HCT116 (cell line): ENCODE results near the gene EBI3. TPM values are rescaled to one million over a fixed set of nuclear protein-coding genes. Genes with fewer than 3 reads are reported as not detected.

ENCODE experiments used
- ATAC-seq: fragments of 200-7000 bp; cut with Tn5 transposase; 2 replicates; pipeline ENCODE4 v1.9.1; 2020; ENCODE audit warnings: mild to moderate bottlenecking, moderate library complexity
- BruUV-seq: library from RNA; stranded (reverse); fragments of 400-500 nt; replicated peaks from 2 replicates; lab custom pipeline; 2021; lab: Mats Ljungman, UMichigan
- CTCF ChIA-PET: fragments of 300-600 bp; sonication (Branson Sonifier 250); formaldehyde crosslinking; loops from one replicate; lab custom pipeline; 2021; ENCODE audit warnings: antibody characterized with exemption; lab: Charles Lee
- POLR2A ChIA-PET: fragments of 300-600, 350-600 bp; sonication (Branson Sonifier 250); formaldehyde crosslinking; loops from one replicate; lab custom pipeline; 2021; ENCODE audit warnings: antibody characterized with exemption; lab: Charles Lee
- RAD21 ChIA-PET, 2 experiments: fragments of 300-600 bp; sonication (Branson Sonifier 250); formaldehyde crosslinking; loops; one replicate each; lab custom pipeline; 2023; ENCODE audit warnings: low total read pairs in 2 of 2; ENCODE audit not compliant: uncharacterized antibody in 2 of 2, unreplicated experiment in 2 of 2, low non-redundant PET in 1 of 2; lab: Charles Lee
- DNase-seq: peaks from one replicate; pipeline ENCODE4 v3.0.0-alpha.2; 2010; ENCODE audit warnings: low read depth, low spot score
- H2AFZ ChIP-seq: fragments of 200-600 bp; shearing (Covaris generic), sonication (generic); 2 replicates; pipeline ENCODE4 v1.6.1; 2017; ENCODE audit warnings: low read depth, mixed run types, mixed read lengths, antibody characterized with exemption, low read length; ENCODE audit not compliant: poor library complexity, severe bottlenecking
- H3K27ac ChIP-seq: 2 replicates; pipeline ENCODE4 v1.5.1; 2012; ENCODE audit warnings: low read depth, low read length
- H3K27me3 ChIP-seq: fragments of 200-600 bp; sonication (generic); 2 replicates; pipeline ENCODE4 v1.6.1; 2016; ENCODE audit warnings: mixed run types, low read length, mixed read lengths; ENCODE audit not compliant: insufficient read depth
- H3K36me3 ChIP-seq, 2 experiments: fragments of 200-500 bp in 1 of 2; fragments of 200-600 bp in 1 of 2; sonication (Bioruptor generic) in 1 of 2; sonication (generic) in 1 of 2; 2 replicates each; pipeline versions ENCODE4 v1.5.1 to v1.6.1; 2014 to 2016; ENCODE audit warnings: low read length in 2 of 2, inconsistent platforms in 1 of 2, mixed read lengths in 1 of 2, mixed run types in 1 of 2; ENCODE audit not compliant: insufficient read depth in 2 of 2, control insufficient read depth in 1 of 2
- H3K4me1 ChIP-seq, 2 experiments: fragments of 200-600 bp in 1 of 2; sonication (generic) in 1 of 2; 2 replicates each; pipeline versions ENCODE4 v1.5.1 to v1.6.1; 2012 to 2017; ENCODE audit warnings: low read length in 2 of 2, inconsistent platforms in 1 of 2, mild to moderate bottlenecking in 1 of 2, mixed read lengths in 1 of 2, mixed run types in 1 of 2, moderate library complexity in 1 of 2; ENCODE audit not compliant: insufficient read depth in 2 of 2, control insufficient read depth in 1 of 2
- H3K4me2 ChIP-seq: fragments of 200-600 bp; sonication (generic); 2 replicates; pipeline ENCODE4 v1.6.1; 2017; ENCODE audit warnings: mixed run types, low read length, mixed read lengths
- H3K4me3 ChIP-seq, 2 experiments: fragments of 200-600 bp in 1 of 2; sonication (generic) in 1 of 2; replicated peaks in 1 of 2; 2 replicates each; pipeline ENCODE4 v1.5.1; 2011 to 2016; ENCODE audit warnings: low read length in 2 of 2, control low read depth in 1 of 2, low read depth in 1 of 2, mild to moderate bottlenecking in 1 of 2, mixed read lengths in 1 of 2, mixed run types in 1 of 2
- H3K79me2 ChIP-seq: fragments of 200-600 bp; sonication (generic); 2 replicates; pipeline ENCODE4 v1.6.1; 2017; ENCODE audit warnings: mild to moderate bottlenecking, mixed run types, low read length, moderate library complexity, mixed read lengths; ENCODE audit not compliant: insufficient read depth
- H3K9ac ChIP-seq: fragments of 200-600 bp; sonication (generic); 2 replicates; pipeline ENCODE4 v1.6.1; 2016; ENCODE audit warnings: low read length, mixed read lengths
- H3K9me2 ChIP-seq: fragments of 200-600 bp; sonication (generic), shearing (Covaris generic); 2 replicates; pipeline ENCODE4 v1.6.1; 2017; ENCODE audit warnings: mixed run types, mild to moderate bottlenecking, moderate library complexity; ENCODE audit not compliant: insufficient read depth
- H3K9me3 ChIP-seq, 2 experiments: fragments of 200-500 bp in 1 of 2; fragments of 200-600 bp in 1 of 2; sonication (Bioruptor generic) in 1 of 2; sonication (generic) in 1 of 2; 2 replicates each; pipeline ENCODE4 v1.6.1; 2014 to 2017; ENCODE audit warnings: low read length in 2 of 2, mixed read lengths in 2 of 2, inconsistent platforms in 1 of 2, low read depth in 1 of 2, mild to moderate bottlenecking in 1 of 2, mixed run types in 1 of 2, moderate library complexity in 1 of 2; ENCODE audit not compliant: control insufficient read depth in 1 of 2, insufficient read depth in 1 of 2
- H4K20me1 ChIP-seq: fragments of 200-600 bp; sonication (generic), shearing (Covaris generic); 2 replicates; pipeline ENCODE4 v1.6.1; 2017; ENCODE audit warnings: mixed run types, mild to moderate bottlenecking, moderate library complexity; ENCODE audit not compliant: insufficient read depth
- CEBPB ChIP-seq: IDR thresholded peaks from 2 replicates; pipeline ENCODE4 v1.6.1; 2012; ENCODE audit warnings: low read depth
- EGR1 ChIP-seq: IDR thresholded peaks from 2 replicates; pipeline ENCODE4 v1.6.1; 2012; ENCODE audit warnings: low read depth
- EZH2phosphoT487 ChIP-seq: fragments of 200-600 bp; IDR thresholded peaks from 2 replicates; pipeline ENCODE4 v1.6.1; 2018; ENCODE audit warnings: antibody characterized with exemption, borderline replicate concordance
- JUND ChIP-seq: IDR thresholded peaks from 2 replicates; pipeline ENCODE4 v1.6.1; 2012
- POLR2A ChIP-seq: IDR thresholded peaks from 2 replicates; pipeline ENCODE4 v1.7.0; 2011; ENCODE audit warnings: borderline replicate concordance; ENCODE audit not compliant: insufficient read depth, insufficient read length; ENCODE audit errors: extremely low read depth
- POLR2AphosphoS5 ChIP-seq: IDR thresholded peaks from 2 replicates; pipeline ENCODE4 v1.6.1; 2011; ENCODE audit warnings: mild to moderate bottlenecking, low read depth, low read length, moderate library complexity
- SIN3A ChIP-seq: IDR thresholded peaks from 2 replicates; pipeline ENCODE4 v1.6.1; 2012; ENCODE audit warnings: low read depth
- SRF ChIP-seq: IDR thresholded peaks from 2 replicates; pipeline ENCODE4 v1.6.1; 2012; ENCODE audit warnings: low read depth
- TCF7L2 ChIP-seq: IDR thresholded peaks from 2 replicates; pipeline ENCODE4 v1.7.0; 2011; ENCODE audit warnings: borderline replicate concordance, inconsistent platforms; ENCODE audit not compliant: insufficient read depth, insufficient read length; ENCODE audit errors: extremely low read depth
- YY1 ChIP-seq: IDR thresholded peaks from 2 replicates; pipeline ENCODE4 v1.6.1; 2011; ENCODE audit warnings: low read length, low read depth, moderate library complexity, mild to moderate bottlenecking; ENCODE audit not compliant: insufficient replicate concordance; ENCODE audit errors: extremely low read depth
- ZFX ChIP-seq: fragments of 450-650 bp; IDR thresholded peaks from 2 replicates; pipeline ENCODE4 v1.6.1; 2017
- intact Hi-C: fragments of 100-400 bp; cut with micrococcal nuclease; formaldehyde crosslinking; loops from 2 replicates; pipeline ENCODE4 v1.10.0; 2022
- total RNA-seq: library from RNA; stranded (reverse); gene quantifications from one replicate; pipeline ENCODE4 v1.2.1, GENCODE V29; 2021; ENCODE audit not compliant: unreplicated experiment
- TF ChIP-seq, protein P1 (sequence below): IDR thresholded peaks from 2 replicates; pipeline ENCODE4 v1.6.1; 2012; ENCODE audit warnings: low read depth
- TF ChIP-seq, protein P2 (sequence below): IDR thresholded peaks from 2 replicates; pipeline ENCODE4 v1.6.1; 2011; ENCODE audit warnings: mild to moderate bottlenecking, low read length, moderate library complexity; ENCODE audit not compliant: insufficient replicate concordance; ENCODE audit errors: extremely low read depth
- TF ChIP-seq, protein P3 (sequence below): IDR thresholded peaks from 2 replicates; pipeline ENCODE4 v1.6.1; 2012
- TF ChIP-seq, protein P4 (sequence below), 3 experiments: fragments of 200-600 bp in 1 of 3; sonication (generic) in 1 of 3; IDR thresholded peaks in 2 of 3; conservative IDR thresholded peaks in 1 of 3; 2 replicates each; pipeline ENCODE4 v1.5.1; 2012 to 2017; ENCODE audit warnings: low read depth in 2 of 3, low read length in 2 of 3, antibody characterized with exemption in 1 of 3, borderline replicate concordance in 1 of 3, control low read depth in 1 of 3, mild to moderate bottlenecking in 1 of 3, mixed read lengths in 1 of 3, mixed run types in 1 of 3, moderate library complexity in 1 of 3; ENCODE audit not compliant: insufficient read depth in 1 of 3

Gene EBI3
- total RNA-seq, 1 experiment from 2014 or later: 1.2 TPM

DNA sequence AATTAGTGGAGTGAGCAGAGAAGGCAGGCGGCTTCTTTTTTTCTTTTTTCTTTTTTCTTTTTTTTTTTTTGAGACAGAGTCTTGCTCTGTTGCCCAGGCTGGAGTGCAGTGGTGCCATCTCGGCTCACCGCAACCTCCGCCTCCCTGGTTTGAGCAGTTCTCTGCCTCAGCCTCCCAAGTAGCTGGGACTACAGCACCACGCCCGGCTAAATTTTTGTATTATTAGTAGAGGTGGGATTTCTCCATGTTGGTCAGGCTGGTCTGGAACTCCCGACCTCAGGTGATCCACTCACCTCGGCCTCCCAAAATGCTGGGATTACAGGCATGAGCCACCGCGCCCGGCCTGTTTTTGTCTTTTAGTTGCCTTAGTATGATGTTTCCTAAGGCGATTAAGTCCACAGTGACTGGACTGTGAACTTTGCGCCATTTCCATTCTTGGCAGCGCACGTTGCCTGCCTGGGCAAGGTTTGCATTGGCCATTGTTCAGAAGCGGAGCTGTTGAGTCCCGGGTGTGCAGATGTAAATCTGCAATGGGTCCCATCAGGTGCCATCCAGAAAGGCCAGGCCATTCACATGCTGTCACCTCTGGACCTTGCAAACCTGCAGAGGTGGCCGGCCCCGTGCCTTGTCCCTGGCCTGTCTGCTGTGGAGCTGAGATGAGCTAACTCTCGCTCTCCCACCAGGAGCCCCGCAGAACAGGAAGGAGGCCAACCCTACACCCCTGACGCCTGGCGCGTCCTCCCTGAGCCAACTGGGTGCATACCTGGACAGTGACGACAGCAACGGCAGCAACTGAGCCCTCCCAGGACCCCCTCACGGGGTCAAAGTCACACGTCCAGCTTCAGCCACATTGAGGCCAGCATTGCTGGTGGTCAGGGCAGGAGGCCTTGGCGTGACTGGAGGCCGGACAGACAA, 38.8 kb downstream of the EBI3 start:
- ChIA-PET RAD21 (interaction anchor here (2.0 to 2.2 kb wide), 2 partner anchors 84 kb away, joined by 15 to 17 read pairs; no protein-coding TSS in a partner anchor), POLR2A (no interaction called here), CTCF (interaction anchor here (0.8 to 2.9 kb wide), 10 partner anchors 8 to 267 kb away, joined by 3 to 25 read pairs (median 7); partner anchors contain the start of genes CHAF1A, PLIN5 and YJU2)
- H3K27ac ChIP-seq: peak overlapping the region; percentile 18; the same call in 1 of the 2 replicates
- peaks cover 2 to 14% of the 10 kb centered on the region in 2 experiments; a peak in 3 of 4 replicates for H3K36me3 ChIP-seq
- no peak overlapping the region for H3K4me3 ChIP-seq
- intact Hi-C loops: loop anchor here (1.0 to 10.0 kb wide), 3 partner anchors 84 to 257 kb away; partner anchors contain the start of gene SH3GL1
- DNase-seq: no peak
- BruUV-seq: no TSS peak
- H3K9me2 ChIP-seq: no peaks in the 10 kb centered on the region
- TF ChIP-seq, protein P1, sequence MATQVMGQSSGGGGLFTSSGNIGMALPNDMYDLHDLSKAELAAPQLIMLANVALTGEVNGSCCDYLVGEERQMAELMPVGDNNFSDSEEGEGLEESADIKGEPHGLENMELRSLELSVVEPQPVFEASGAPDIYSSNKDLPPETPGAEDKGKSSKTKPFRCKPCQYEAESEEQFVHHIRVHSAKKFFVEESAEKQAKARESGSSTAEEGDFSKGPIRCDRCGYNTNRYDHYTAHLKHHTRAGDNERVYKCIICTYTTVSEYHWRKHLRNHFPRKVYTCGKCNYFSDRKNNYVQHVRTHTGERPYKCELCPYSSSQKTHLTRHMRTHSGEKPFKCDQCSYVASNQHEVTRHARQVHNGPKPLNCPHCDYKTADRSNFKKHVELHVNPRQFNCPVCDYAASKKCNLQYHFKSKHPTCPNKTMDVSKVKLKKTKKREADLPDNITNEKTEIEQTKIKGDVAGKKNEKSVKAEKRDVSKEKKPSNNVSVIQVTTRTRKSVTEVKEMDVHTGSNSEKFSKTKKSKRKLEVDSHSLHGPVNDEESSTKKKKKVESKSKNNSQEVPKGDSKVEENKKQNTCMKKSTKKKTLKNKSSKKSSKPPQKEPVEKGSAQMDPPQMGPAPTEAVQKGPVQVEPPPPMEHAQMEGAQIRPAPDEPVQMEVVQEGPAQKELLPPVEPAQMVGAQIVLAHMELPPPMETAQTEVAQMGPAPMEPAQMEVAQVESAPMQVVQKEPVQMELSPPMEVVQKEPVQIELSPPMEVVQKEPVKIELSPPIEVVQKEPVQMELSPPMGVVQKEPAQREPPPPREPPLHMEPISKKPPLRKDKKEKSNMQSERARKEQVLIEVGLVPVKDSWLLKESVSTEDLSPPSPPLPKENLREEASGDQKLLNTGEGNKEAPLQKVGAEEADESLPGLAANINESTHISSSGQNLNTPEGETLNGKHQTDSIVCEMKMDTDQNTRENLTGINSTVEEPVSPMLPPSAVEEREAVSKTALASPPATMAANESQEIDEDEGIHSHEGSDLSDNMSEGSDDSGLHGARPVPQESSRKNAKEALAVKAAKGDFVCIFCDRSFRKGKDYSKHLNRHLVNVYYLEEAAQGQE: no peak
- TF ChIP-seq EZH2phosphoT487: no peak
- TF ChIP-seq, protein P2, sequence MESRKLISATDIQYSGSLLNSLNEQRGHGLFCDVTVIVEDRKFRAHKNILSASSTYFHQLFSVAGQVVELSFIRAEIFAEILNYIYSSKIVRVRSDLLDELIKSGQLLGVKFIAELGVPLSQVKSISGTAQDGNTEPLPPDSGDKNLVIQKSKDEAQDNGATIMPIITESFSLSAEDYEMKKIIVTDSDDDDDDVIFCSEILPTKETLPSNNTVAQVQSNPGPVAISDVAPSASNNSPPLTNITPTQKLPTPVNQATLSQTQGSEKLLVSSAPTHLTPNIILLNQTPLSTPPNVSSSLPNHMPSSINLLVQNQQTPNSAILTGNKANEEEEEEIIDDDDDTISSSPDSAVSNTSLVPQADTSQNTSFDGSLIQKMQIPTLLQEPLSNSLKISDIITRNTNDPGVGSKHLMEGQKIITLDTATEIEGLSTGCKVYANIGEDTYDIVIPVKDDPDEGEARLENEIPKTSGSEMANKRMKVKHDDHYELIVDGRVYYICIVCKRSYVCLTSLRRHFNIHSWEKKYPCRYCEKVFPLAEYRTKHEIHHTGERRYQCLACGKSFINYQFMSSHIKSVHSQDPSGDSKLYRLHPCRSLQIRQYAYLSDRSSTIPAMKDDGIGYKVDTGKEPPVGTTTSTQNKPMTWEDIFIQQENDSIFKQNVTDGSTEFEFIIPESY: no peak
- TF ChIP-seq, protein P3, sequence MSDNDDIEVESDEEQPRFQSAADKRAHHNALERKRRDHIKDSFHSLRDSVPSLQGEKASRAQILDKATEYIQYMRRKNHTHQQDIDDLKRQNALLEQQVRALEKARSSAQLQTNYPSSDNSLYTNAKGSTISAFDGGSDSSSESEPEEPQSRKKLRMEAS: no peak
- no peak for TF ChIP-seq CEBPB
- TF ChIP-seq POLR2A: no peak
- TF ChIP-seq, protein P4, sequence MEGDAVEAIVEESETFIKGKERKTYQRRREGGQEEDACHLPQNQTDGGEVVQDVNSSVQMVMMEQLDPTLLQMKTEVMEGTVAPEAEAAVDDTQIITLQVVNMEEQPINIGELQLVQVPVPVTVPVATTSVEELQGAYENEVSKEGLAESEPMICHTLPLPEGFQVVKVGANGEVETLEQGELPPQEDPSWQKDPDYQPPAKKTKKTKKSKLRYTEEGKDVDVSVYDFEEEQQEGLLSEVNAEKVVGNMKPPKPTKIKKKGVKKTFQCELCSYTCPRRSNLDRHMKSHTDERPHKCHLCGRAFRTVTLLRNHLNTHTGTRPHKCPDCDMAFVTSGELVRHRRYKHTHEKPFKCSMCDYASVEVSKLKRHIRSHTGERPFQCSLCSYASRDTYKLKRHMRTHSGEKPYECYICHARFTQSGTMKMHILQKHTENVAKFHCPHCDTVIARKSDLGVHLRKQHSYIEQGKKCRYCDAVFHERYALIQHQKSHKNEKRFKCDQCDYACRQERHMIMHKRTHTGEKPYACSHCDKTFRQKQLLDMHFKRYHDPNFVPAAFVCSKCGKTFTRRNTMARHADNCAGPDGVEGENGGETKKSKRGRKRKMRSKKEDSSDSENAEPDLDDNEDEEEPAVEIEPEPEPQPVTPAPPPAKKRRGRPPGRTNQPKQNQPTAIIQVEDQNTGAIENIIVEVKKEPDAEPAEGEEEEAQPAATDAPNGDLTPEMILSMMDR (IDR thresholded peaks at IDR 0.05 in 2 of 3, conservative IDR thresholded peaks at IDR 0.05 in 1 of 3; ENCODE audit: borderline replicate concordance in 1 of 3, insufficient read depth in 1 of 3, low read depth in 2 of 3, low read length in 2 of 3): no peak
- TF ChIP-seq JUND: no peak
- TF ChIP-seq SIN3A: no peak
- TF ChIP-seq EGR1: no peak
- no peak for TF ChIP-seq TCF7L2
- TF ChIP-seq YY1: no peak
- no peak for TF ChIP-seq POLR2AphosphoS5
- no peak for TF ChIP-seq ZFX
- no peak for TF ChIP-seq SRF
- ATAC-seq: no peak
- no peak overlapping the region for H3K9ac ChIP-seq
- no peak overlapping the region for H2AFZ ChIP-seq
- H4K20me1 ChIP-seq: no peaks in the 10 kb centered on the region
- H3K27me3 ChIP-seq: no peaks in the 10 kb centered on the region
- no peaks in the 10 kb centered on the region for H3K79me2 ChIP-seq
- no peak overlapping the region for H3K4me2 ChIP-seq
- H3K4me1 ChIP-seq: peaks cover 0 to 7% of the 10 kb centered on the region in 2 experiments; a peak in 1 of 4 replicates
- H3K9me3 ChIP-seq: no peaks in the 10 kb centered on the region
